ENCODE measurements around the gene LRRC74B.
"Not testable (repeated sequence)": the region's sequence is repeated elsewhere in the genome, so short reads cannot be mapped to it uniquely, and the experiment has no call there.

Gene LRRC74B

DNA sequence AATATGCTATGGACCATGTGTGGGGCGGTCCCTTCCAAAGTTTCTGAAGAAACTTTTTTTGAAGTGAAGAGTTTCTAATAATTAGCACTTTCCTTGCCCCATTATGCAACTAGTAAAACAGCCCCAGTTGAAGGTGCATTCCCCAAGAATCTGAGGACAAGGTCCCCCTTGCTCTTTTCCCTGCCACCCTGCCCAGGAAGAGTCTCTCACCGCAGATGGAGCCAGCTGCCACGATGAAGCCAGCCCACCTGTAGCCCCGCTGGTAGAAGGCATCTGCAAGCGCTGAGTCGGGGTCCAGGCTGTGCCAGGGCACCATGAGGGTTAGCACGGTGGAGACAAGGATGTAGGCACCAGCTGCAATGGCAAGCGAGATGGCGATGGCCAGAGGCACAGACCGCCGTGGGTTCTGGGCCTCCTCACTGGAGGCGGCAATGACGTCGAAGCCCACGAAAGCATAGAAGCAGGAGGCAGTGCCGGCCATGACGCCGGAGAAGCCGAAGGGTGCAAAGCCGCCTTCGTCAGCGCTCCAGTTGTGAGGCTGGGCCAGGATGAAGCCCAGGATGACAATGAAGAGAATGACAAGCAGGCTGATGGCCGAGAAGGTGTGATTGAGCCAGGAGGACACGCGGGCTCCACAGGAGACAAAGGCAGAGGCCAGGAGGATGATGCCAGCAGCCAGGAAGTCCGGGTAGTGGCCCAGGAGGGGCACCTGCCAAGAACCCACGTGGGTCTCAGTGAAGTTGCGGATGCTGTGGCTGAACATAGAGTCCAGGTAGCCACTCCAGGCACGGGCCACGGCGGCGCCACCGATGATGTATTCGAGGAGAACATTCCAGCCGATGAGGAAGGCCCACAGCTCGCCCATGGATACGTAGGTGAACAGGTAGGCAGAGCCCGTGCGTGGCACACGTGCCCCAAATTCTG is 14.9 kb upstream of the LRRC74B start:
- in situ Hi-C loops (cut with MboI; ENCODE audit: low sequenced_read_pairs), result loop anchor here (10.0 kb wide), 1 partner anchor 64 kb away; no protein-coding TSS in a partner anchor

GRCh38 chr22:21031545-21032036 is 14.2 kb upstream of the LRRC74B start:
- in situ Hi-C loops (cut with MboI; ENCODE audit: low sequenced_read_pairs), result loop anchor here (10.0 kb wide), 1 partner anchor 63 kb away; no protein-coding TSS in a partner anchor

- in situ Hi-C loops (cut with MboI; ENCODE audit: low sequenced_read_pairs), result loop anchor here (10.0 kb wide), 1 partner anchor 63 kb away; no protein-coding TSS in a partner anchor
Observed at GRCh38 chr22:21032037-21032867, 13.5 kb upstream of the LRRC74B start, which contains the start of gene SLC7A4. Gene SLC7A4, minus strand, starts transcription at chr22:21032561. Its CDS starts 749 bp downstream, at chr22:21031812.

- in situ Hi-C loops (cut with MboI; ENCODE audit: low sequenced_read_pairs), result loop anchor here (10.0 kb wide), 1 partner anchor 62 kb away; no protein-coding TSS in a partner anchor
Observed at GRCh38 chr22:21032868-21033688, 12.7 kb upstream of the LRRC74B start.

DNA sequence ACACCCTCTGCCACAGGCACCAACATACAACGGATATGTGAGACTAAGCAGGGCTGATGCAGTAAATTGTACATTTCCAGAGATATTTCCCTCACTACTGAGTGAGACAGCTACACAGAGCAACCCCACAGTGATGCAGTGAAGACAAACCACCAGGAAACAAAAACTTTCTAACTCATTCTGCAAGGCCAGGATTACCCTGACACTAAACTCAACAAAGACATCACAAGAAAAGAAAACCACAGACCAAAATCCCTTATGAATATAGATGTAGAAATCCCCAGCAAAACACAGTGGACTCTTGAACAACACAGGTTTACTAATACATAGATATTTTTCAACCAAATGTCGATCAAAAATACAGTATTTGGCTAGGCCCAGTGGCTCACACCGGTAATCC is 11.9 kb upstream of the LRRC74B start:
- in situ Hi-C loops (cut with MboI; ENCODE audit: low sequenced_read_pairs), result loop anchor here (10.0 kb wide), 1 partner anchor 61 kb away; no protein-coding TSS in a partner anchor

DNA sequence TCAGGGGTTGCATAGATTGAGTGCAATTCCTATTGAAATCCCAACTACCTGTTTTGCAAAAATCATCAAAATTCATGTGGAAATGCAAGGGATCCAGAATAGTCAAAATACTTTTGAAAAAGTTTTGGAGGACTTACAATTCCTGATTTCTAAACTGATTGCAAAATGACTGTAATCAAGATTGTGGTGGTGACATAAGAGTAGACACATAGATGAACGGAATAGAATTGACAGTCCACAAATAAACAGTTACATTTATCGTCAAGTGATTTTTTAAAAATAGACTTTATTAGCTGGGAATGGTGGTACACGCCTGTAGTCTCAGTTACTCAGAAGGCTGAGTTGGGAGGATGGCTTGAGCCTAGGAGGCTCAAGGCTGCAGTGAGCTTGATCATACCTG is 10.8 kb upstream of the LRRC74B start:
- in situ Hi-C loops (cut with MboI; ENCODE audit: low sequenced_read_pairs), result loop anchor here (10.0 kb wide), 1 partner anchor 60 kb away; no protein-coding TSS in a partner anchor

DNA sequence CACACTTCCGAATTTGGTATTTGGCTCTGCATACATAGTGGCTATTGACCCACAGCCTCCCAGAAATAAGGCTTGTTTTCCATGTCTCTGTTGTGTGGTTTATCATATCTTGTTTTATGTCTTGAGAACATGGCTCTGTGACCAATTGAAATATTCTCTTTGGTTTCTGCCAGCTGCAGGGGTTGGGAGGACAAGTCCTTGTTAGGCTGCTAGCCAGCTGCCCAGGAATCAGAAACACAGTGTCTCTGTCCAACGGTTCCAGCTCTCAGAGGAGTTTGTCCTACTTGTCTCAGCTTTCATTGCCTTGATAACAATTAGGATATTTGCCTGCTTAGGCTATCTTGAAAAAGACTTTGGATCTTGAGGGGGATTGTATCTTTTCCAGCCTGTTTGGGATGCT is 7.3 kb upstream of the LRRC74B start:
- in situ Hi-C loops (cut with MboI; ENCODE audit: low sequenced_read_pairs), result loop anchor here (10.0 kb wide), 1 partner anchor 56 kb away; no protein-coding TSS in a partner anchor

DNA sequence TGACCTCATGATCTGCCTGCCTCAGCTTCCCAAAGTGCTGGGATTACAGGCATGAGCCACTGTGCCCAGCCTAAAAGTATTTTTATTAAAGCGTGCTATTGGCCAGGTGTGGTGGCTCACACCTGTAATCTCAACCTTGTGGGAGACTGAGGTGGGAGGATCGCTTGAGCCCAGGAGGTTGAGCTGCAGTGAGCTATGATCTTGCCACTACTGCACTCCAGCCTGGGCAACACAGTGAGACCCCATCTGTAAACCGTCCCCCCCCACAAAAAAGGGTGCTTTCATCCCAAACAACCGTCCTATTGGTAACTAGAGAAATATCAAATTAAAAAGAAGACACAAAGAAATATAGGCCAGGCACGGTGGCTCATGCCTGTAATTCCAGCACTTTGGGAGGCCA is 6.6 kb upstream of the LRRC74B start:
- in situ Hi-C loops (cut with MboI; ENCODE audit: low sequenced_read_pairs), result loop anchor here (10.0 kb wide), 1 partner anchor 56 kb away; no protein-coding TSS in a partner anchor

DNA sequence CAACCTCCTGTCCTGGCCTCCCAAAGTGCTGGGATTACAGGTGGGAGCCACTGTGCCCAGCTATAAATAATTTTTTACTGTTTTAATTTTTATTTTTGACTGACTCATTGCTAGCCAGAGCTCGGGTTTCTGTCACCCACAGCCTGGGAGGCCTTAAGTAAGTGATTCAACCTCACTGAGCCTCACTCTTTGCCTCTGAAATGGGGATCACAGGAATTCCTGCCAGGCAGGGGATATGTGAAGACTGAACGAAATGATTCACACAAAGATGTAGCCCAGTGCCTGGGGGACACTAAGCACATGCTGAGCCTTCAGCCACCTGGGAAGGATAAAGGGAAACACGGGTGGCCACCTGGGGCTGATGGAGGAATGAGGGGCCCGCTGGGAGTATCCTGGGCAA is 3.8 kb upstream of the LRRC74B start:
- in situ Hi-C loops (cut with MboI; ENCODE audit: low sequenced_read_pairs), result no loop called here

GRCh38 chr22:21042978-21043859 is 2.5 kb upstream of the LRRC74B start:
- in situ Hi-C loops (cut with MboI; ENCODE audit: low sequenced_read_pairs), result no loop called here

GRCh38 chr22:21043860-21044535 is 1.7 kb upstream of the LRRC74B start:
- in situ Hi-C loops (cut with MboI; ENCODE audit: low sequenced_read_pairs), result no loop called here

DNA sequence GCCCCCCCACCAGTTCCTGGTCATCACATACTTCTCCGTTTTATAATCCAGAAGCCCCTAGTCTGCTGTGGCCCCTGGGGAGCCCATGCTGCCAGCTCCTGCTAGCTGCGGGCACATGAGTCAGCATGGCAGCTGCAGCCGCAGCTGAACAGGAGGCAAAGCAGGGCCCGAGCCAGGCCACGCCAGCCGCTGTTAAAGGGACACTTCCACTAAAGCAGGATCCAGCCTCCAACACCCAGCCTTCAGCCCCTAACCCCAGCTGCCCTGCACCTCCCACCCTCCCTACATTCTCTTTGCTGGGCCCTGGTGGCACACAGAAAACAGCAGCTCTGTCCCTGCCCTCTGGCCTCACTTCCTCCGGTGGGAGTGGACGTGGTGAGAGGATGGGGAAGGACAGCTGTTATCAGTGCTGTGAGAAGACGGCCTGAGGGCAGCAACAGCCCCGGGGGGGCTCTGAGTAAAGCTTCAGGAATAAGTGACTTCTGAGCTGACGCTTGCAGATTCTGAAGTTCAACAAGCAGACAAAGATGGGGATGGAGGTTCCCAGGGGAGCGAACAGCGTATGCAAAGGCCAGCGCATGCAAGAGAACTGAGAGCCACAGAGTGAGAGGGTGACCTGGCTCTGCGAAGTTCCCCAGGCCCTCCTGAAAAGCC is 688 bp upstream of the LRRC74B start:
- in situ Hi-C loops (cut with MboI; ENCODE audit: low sequenced_read_pairs), result no loop called here

- in situ Hi-C loops (cut with MboI; ENCODE audit: low sequenced_read_pairs), result no loop called here
Observed at GRCh38 chr22:21047035-21047661, 1.4 kb downstream of the LRRC74B start.

- in situ Hi-C loops (cut with MboI; ENCODE audit: low sequenced_read_pairs), result no loop called here
Observed at GRCh38 chr22:21047730-21048129, 2.0 kb downstream of the LRRC74B start.

GRCh38 chr22:21048448-21048847 is 2.7 kb downstream of the LRRC74B start:
- in situ Hi-C loops (cut with MboI; ENCODE audit: low sequenced_read_pairs), result not testable (repeated sequence)

GRCh38 chr22:21048965-21049364 is 3.2 kb downstream of the LRRC74B start:
- in situ Hi-C loops (cut with MboI; ENCODE audit: low sequenced_read_pairs), result not testable (repeated sequence)

- in situ Hi-C loops (cut with MboI; ENCODE audit: low sequenced_read_pairs), result loop anchor here (10.0 kb wide), 1 partner anchor 46 kb away; the partner anchor contains the start of gene THAP7
Observed at GRCh38 chr22:21051145-21051830, 5.5 kb downstream of the LRRC74B start.

Data from HL-60/S4 treated with retinoic acid at 250 ng/mL for 4 days and 3 days (cell line).